B cell (primary cell): ENCODE measurements around the gene LSS. TPM values are rescaled to one million over a fixed set of nuclear protein-coding genes. Genes with fewer than 3 reads are reported as not detected.
A peak's percentile ranks its signal among the peaks of the same experiment; 100 is the strongest.
"Not testable (repeated sequence)": the region's sequence is repeated elsewhere in the genome, so short reads cannot be mapped to it uniquely, and the experiment has no call there.

Source experiments
- ATAC-seq: fragments of 200-7000 bp; cut with Tn5 transposase; one replicate; pipeline ENCODE4 v1.10.0; 2021; ENCODE audit warnings: low read depth, mild to moderate bottlenecking, moderate number of reproducible peaks, moderate library complexity
- CTCF ChIA-PET: fragments of 350-600 bp; sonication (Branson Sonifier 250); formaldehyde crosslinking; loops from one replicate; lab custom pipeline; 2021; ENCODE audit warnings: antibody characterized with exemption, inconsistent platforms; lab: Charles Lee
- POLR2A ChIA-PET: fragments of 350-600 bp; sonication (Branson Sonifier 250); formaldehyde crosslinking; loops from one replicate; lab custom pipeline; 2021; ENCODE audit warnings: antibody characterized with exemption; lab: Charles Lee
- DNase-seq: peaks from one replicate; pipeline ENCODE4 v3.0.0; 2013
- H2AFZ ChIP-seq: 2 replicates; pipeline ENCODE4 v1.6.1; 2012; ENCODE audit warnings: mild to moderate bottlenecking, low read depth, low read length; ENCODE audit not compliant: insufficient read depth, poor library complexity, severe bottlenecking
- H3K27ac ChIP-seq, 2 donors: 1 replicate in 1 of 2; 2 replicates in 1 of 2; pipeline ENCODE4 v1.5.1; 2012 to 2013; ENCODE audit warnings: low read length in 2 of 2, mild to moderate bottlenecking in 2 of 2, moderate library complexity in 1 of 2
- H3K27me3 ChIP-seq, 4 experiments: fragments of 200-600 bp in 1 of 4; sonication (generic) in 1 of 4; replicated peaks in 1 of 4; 1 replicate in 2 of 4; 2 replicates in 2 of 4; pipeline versions ENCODE4 v1.6.1 to v1.7.0; 2013 to 2016; ENCODE audit warnings: low read length in 3 of 4, mild to moderate bottlenecking in 2 of 4, mixed read lengths in 1 of 4, moderate library complexity in 1 of 4; ENCODE audit not compliant: insufficient read depth in 4 of 4, control insufficient read depth in 3 of 4; ENCODE audit errors: control extremely low read depth in 1 of 4
- H3K36me3 ChIP-seq, 2 experiments: replicated peaks in 1 of 2; 1 replicate in 1 of 2; 2 replicates in 1 of 2; pipeline versions ENCODE4 v1.6.1 to v1.7.1; 2013; ENCODE audit warnings: low read length in 1 of 2; ENCODE audit not compliant: insufficient read depth in 2 of 2, control insufficient read depth in 1 of 2; ENCODE audit errors: control extremely low read depth in 1 of 2, extremely low read depth in 1 of 2
- H3K4me1 ChIP-seq, 2 donors: fragments of 200-600 bp in 1 of 2; sonication (generic) in 1 of 2; 1 replicate in 1 of 2; 2 replicates in 1 of 2; pipeline versions ENCODE4 v1.5.1 to v1.6.1; 2013 to 2017; ENCODE audit warnings: low read length in 2 of 2; ENCODE audit not compliant: control insufficient read depth in 2 of 2, insufficient read depth in 2 of 2
- H3K4me2 ChIP-seq: replicated peaks from 2 replicates; pipeline ENCODE3; 2012; ENCODE audit warnings: mild to moderate bottlenecking, low read depth, low read length; ENCODE audit not compliant: poor library complexity, severe bottlenecking
- H3K4me3 ChIP-seq, 5 experiments: fragments of 200-600 bp in 1 of 5; sonication (generic) in 1 of 5; 1 replicate in 3 of 5; 2 replicates in 2 of 5; pipeline versions ENCODE4 v1.5.1 to v1.7.0; 2011 to 2016; ENCODE audit warnings: low read length in 4 of 5, mild to moderate bottlenecking in 4 of 5, low read depth in 2 of 5, control low read depth in 1 of 5, moderate library complexity in 1 of 5; ENCODE audit not compliant: insufficient read depth in 1 of 5; ENCODE audit errors: control extremely low read depth in 1 of 5, extremely low read depth in 1 of 5
- H3K79me2 ChIP-seq: fragments of 200-600 bp; sonication (generic); one replicate; pipeline ENCODE4 v1.6.0; 2016; ENCODE audit warnings: low read length; ENCODE audit not compliant: control insufficient read depth, insufficient read depth
- H3K9ac ChIP-seq: fragments of 200-600 bp; sonication (generic); 2 replicates; pipeline ENCODE4 v1.6.1; 2017; ENCODE audit warnings: mild to moderate bottlenecking, low read length, moderate library complexity
- H3K9me3 ChIP-seq, 3 donors: one replicate each; pipeline versions ENCODE4 v1.6.1 to v1.7.1; 2013; ENCODE audit warnings: low read length in 2 of 3; ENCODE audit not compliant: control insufficient read depth in 2 of 3, insufficient read depth in 1 of 3; ENCODE audit errors: control extremely low read depth in 1 of 3
- H4K20me1 ChIP-seq: 2 replicates; pipeline ENCODE4 v1.6.0; 2012; ENCODE audit warnings: mild to moderate bottlenecking, low read length; ENCODE audit not compliant: insufficient read depth, control insufficient read depth, poor library complexity, severe bottlenecking
- H3K27ac Mint-ChIP-seq: one replicate; pipeline ENCODE4 v1.8.0; 2021; ENCODE audit warnings: mixed read lengths
- H3K27me3 Mint-ChIP-seq: one replicate; pipeline ENCODE4 v1.8.0; 2021; ENCODE audit warnings: mixed read lengths
- H3K4me1 Mint-ChIP-seq: one replicate; pipeline ENCODE4 v1.8.0; 2021; ENCODE audit warnings: mixed read lengths
- H3K4me3 Mint-ChIP-seq: one replicate; pipeline ENCODE4 v1.8.0; 2021; ENCODE audit warnings: mixed read lengths
- H3K9me3 Mint-ChIP-seq: one replicate; pipeline ENCODE4 v1.8.0; 2022; ENCODE audit warnings: mixed read lengths; ENCODE audit not compliant: insufficient read depth
- EZH2 ChIP-seq: IDR thresholded peaks from 2 replicates; pipeline ENCODE4 v1.6.1; 2012; ENCODE audit warnings: borderline replicate concordance, low read depth, mild to moderate bottlenecking, moderate library complexity, low read length; ENCODE audit not compliant: insufficient read depth, poor library complexity, severe bottlenecking
- WGBS: methylation state at CpG from one replicate; pipeline ENCODE4 v1.1.5; 2013; ENCODE audit warnings: missing lambda C conversion rate; ENCODE audit not compliant: insufficient coverage; 5-methylcytosine and 5-hydroxymethylcytosine counted together
- intact Hi-C: fragments of 100-400 bp; cut with micrococcal nuclease; formaldehyde crosslinking; loops from one replicate; pipeline ENCODE4 v1.10.0; 2022
- polyA plus RNA-seq: library from polyadenylated mRNA; depleted of rRNA; stranded (reverse); fragments of >200 nt; gene quantifications from 2 replicates; pipeline ENCODE4 v1.2.3, GENCODE V29; 2012
- total RNA-seq, 2 donors: library from RNA; stranded (reverse); fragments of 120-200 nt in 1 of 2; gene quantifications; 1 replicate in 1 of 2; 2 replicates in 1 of 2; pipeline versions ENCODE4 v1.2.3 to v1.2.4, GENCODE V29; 2013 to 2022
- TF ChIP-seq, protein P1 (sequence below): fragments of 200-600 bp; IDR thresholded peaks from one replicate; pipeline ENCODE4 v1.8.0; 2022; ENCODE audit warnings: antibody characterized with exemption, mild to moderate bottlenecking

Gene LSS
- total and polyA plus RNA-seq, 2 donors (not counting 1 experiment from before 2014, with no cell fraction given) = 30.2 to 58.1 TPM

DNA sequence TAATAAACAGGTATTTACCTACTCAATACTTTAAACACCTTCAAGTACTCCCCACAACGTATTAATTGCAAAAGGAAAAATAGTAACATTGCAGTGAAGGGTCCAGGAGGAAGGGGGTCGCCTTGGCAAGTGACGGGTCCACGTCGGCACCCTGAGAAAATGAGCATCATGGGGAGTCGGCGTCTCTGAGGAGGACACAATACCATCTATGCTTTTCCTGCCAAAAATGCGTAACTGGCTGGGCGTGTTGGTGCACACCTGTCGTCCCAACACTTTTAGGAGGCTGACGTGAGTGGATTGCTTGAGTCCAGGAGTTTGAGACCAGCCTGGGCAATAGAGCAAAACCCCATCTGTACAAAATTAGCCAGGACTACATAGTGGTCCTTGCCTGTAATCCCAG is 80.5 kb downstream of the LSS start:
- POLR2A ChIA-PET = no interaction called here
- Histone ChIP-seq H3K79me2 (no peaks in the 10 kb centered on the region), H3K9ac (no peak overlapping the region), H3K4me1 (peaks cover 0 to 6% of the 10 kb centered on the region in 2 donors), H3K27ac (no peak overlapping the region), H3K36me3 (no peaks in the 10 kb centered on the region), H3K4me2 (no peak overlapping the region), H2AFZ (no peak overlapping the region), H3K4me3 (no peak overlapping the region), H3K9me3 (no peaks in the 10 kb centered on the region), H4K20me1 (no peaks in the 10 kb centered on the region), H3K27me3 (no peaks in the 10 kb centered on the region)
- TF ChIP-seq, protein P1, sequence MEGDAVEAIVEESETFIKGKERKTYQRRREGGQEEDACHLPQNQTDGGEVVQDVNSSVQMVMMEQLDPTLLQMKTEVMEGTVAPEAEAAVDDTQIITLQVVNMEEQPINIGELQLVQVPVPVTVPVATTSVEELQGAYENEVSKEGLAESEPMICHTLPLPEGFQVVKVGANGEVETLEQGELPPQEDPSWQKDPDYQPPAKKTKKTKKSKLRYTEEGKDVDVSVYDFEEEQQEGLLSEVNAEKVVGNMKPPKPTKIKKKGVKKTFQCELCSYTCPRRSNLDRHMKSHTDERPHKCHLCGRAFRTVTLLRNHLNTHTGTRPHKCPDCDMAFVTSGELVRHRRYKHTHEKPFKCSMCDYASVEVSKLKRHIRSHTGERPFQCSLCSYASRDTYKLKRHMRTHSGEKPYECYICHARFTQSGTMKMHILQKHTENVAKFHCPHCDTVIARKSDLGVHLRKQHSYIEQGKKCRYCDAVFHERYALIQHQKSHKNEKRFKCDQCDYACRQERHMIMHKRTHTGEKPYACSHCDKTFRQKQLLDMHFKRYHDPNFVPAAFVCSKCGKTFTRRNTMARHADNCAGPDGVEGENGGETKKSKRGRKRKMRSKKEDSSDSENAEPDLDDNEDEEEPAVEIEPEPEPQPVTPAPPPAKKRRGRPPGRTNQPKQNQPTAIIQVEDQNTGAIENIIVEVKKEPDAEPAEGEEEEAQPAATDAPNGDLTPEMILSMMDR = no peak
- no peak for TF ChIP-seq EZH2
- ATAC-seq = no peak
- peak overlapping the region; percentile 26 for H3K27ac Mint-ChIP-seq
- no peak overlapping the region for H3K4me3 Mint-ChIP-seq
- intact Hi-C loops = no loop called here
- no peaks in the 10 kb centered on the region for H3K27me3 Mint-ChIP-seq
- CTCF ChIA-PET = no interaction called here
- H3K4me1 Mint-ChIP-seq = peaks cover 8% of the 10 kb centered on the region
- DNase-seq = no peak
- no peaks in the 10 kb centered on the region for H3K9me3 Mint-ChIP-seq
- WGBS = 91% methylated on average over 6 of the region's 11 CpGs

DNA sequence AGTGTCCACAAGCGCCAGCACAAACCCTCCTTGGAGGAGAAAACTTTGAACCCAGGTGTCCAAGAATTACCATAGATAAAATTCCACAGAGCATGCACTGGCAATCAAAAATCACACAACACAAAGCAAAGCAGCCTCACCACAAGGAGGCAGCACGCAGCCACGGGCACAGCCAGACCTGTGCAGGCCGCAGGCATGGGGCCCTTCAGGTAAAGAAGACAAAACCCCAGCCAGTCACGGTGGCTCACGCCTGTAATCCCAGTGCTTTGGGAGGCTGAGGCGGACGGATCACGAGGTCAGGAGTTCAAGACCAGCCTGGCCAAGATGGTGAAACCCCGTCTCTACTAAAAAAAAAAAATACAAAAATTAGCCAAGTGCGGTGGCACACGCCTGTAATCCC is 81.1 kb downstream of the LSS start:
- 64% methylated on average over 9 of the region's 12 CpGs for WGBS
- ATAC-seq, intact Hi-C loops, H3K79me2 ChIP-seq, H4K20me1 ChIP-seq, H3K4me3 Mint-ChIP-seq, H3K27me3 ChIP-seq, DNase-seq, H3K4me3 ChIP-seq, H3K36me3 ChIP-seq, H2AFZ ChIP-seq, H3K4me2 ChIP-seq, H3K4me1 Mint-ChIP-seq, H3K4me1 ChIP-seq, H3K27ac ChIP-seq, H3K27me3 Mint-ChIP-seq, POLR2A ChIA-PET, H3K9me3 ChIP-seq, H3K9me3 Mint-ChIP-seq, H3K27ac Mint-ChIP-seq, CTCF ChIA-PET, H3K9ac ChIP-seq: not testable (repeated sequence)
